A549 (cell line): ENCODE data around the gene SPECC1. TPM values are rescaled to one million over a fixed set of nuclear protein-coding genes. Genes with fewer than 3 reads are reported as not detected.

Experiments used
- CBX8 ChIP-seq: fragments of 200-600 bp; sonication (generic); IDR thresholded peaks from 2 replicates; pipeline ENCODE4 v1.6.1; 2016
- CEBPB ChIP-seq, 2 experiments: fragments of >200 bp in 1 of 2; sonication (Bioruptor Twin) in 1 of 2; formaldehyde crosslinking in 1 of 2; IDR thresholded peaks; 2 replicates each; pipeline ENCODE4 v1.6.1; 2012 to 2016
- CHD2 ChIP-seq: fragments of 150-350 bp; IDR thresholded peaks from 2 replicates; pipeline ENCODE4 v1.6.1; 2014; ENCODE audit warnings: low read length; ENCODE audit not compliant: partially characterized antibody
- CHD4 ChIP-seq: fragments of 200-600 bp; sonication (generic); IDR thresholded peaks from 2 replicates; pipeline ENCODE4 v1.6.1; 2016; ENCODE audit warnings: antibody characterized with exemption, mild to moderate bottlenecking, borderline replicate concordance
- EHF ChIP-seq: fragments of 250-450 bp; sonication (Bioruptor Pico); IDR thresholded peaks from 2 replicates; pipeline ENCODE4 v1.5.0; 2020; ENCODE audit warnings: mild to moderate bottlenecking
- FOSL2 ChIP-seq, 2 experiments: fragments of 450-650 bp in 1 of 2; fragments of >200 bp in 1 of 2; sonication (Bioruptor Twin) in 1 of 2; formaldehyde crosslinking; IDR thresholded peaks; 2 replicates each; pipeline versions ENCODE4 v1.5.0 to v1.6.1; 2016 to 2020; ENCODE audit warnings: mild to moderate bottlenecking in 1 of 2, moderate library complexity in 1 of 2
- GATA3 ChIP-seq: IDR thresholded peaks from 2 replicates; pipeline ENCODE4 v1.6.1; 2012; ENCODE audit warnings: borderline replicate concordance
- HOXA7 ChIP-seq: fragments of 250-450 bp; sonication (Bioruptor Pico); IDR thresholded peaks from 2 replicates; pipeline ENCODE4 v1.5.0; 2020; ENCODE audit warnings: mild to moderate bottlenecking, moderate library complexity
- HOXB13 ChIP-seq: fragments of 250-450 bp; sonication (Bioruptor Pico); IDR thresholded peaks from 2 replicates; pipeline ENCODE4 v1.5.0; 2020; ENCODE audit warnings: low read depth, mild to moderate bottlenecking, moderate library complexity
- HOXB5 ChIP-seq: fragments of 250-450 bp; sonication (Bioruptor Pico); IDR thresholded peaks from 2 replicates; pipeline ENCODE4 v1.5.0; 2020; ENCODE audit warnings: mild to moderate bottlenecking, moderate library complexity
- JUN ChIP-seq, 2 experiments: fragments of >200 bp; sonication (Bioruptor Twin); formaldehyde crosslinking; IDR thresholded peaks; 2 replicates in 1 of 2; 3 replicates in 1 of 2; pipeline ENCODE4 v1.6.1; 2016 to 2017
- KDM1A ChIP-seq: fragments of 200-600 bp; sonication (generic); IDR thresholded peaks from 2 replicates; pipeline ENCODE4 v1.6.1; 2016; ENCODE audit warnings: low read depth, mild to moderate bottlenecking
- KDM5A ChIP-seq: fragments of 200-600 bp; sonication (generic); IDR thresholded peaks from 2 replicates; pipeline ENCODE4 v1.6.1; 2016; ENCODE audit warnings: antibody characterized with exemption, mild to moderate bottlenecking
- NFE2L2 ChIP-seq: fragments of 150-350 bp; conservative IDR thresholded peaks from 2 replicates; pipeline ENCODE4 v1.6.1; 2014; ENCODE audit warnings: low read length
- NPAS2 ChIP-seq: fragments of 250-450 bp; sonication (Bioruptor Pico); IDR thresholded peaks from 2 replicates; pipeline ENCODE4 v1.8.0; 2022; ENCODE audit warnings: mild to moderate bottlenecking, moderate library complexity, borderline replicate concordance
- NR3C1 ChIP-seq: fragments of >200 bp; sonication (Bioruptor Twin); formaldehyde crosslinking; IDR thresholded peaks from 3 replicates; pipeline ENCODE4 v1.6.1; 2017
- PHF8 ChIP-seq: fragments of 200-600 bp; sonication (generic); IDR thresholded peaks from 2 replicates; pipeline ENCODE4 v1.6.1; 2016; ENCODE audit warnings: low read depth, mild to moderate bottlenecking, antibody characterized with exemption, moderate library complexity, borderline replicate concordance
- POLR2AphosphoS2 ChIP-seq: conservative IDR thresholded peaks from 2 replicates; pipeline ENCODE4 v1.6.1; 2012; ENCODE audit warnings: low read length, improper control_type of control experiment, inconsistent platforms
- RAD21 ChIP-seq, 2 experiments: fragments of >200 bp in 1 of 2; sonication (Bioruptor Twin) in 1 of 2; formaldehyde crosslinking in 1 of 2; IDR thresholded peaks in 1 of 2; conservative IDR thresholded peaks in 1 of 2; 2 replicates in 1 of 2; 3 replicates in 1 of 2; pipeline ENCODE4 v1.6.1; 2012 to 2018; ENCODE audit warnings: inconsistent platforms in 1 of 2
- RFX5 ChIP-seq: fragments of 450-650 bp; IDR thresholded peaks from 2 replicates; pipeline ENCODE4 v1.7.1; 2014; ENCODE audit warnings: antibody characterized with exemption, mild to moderate bottlenecking, moderate library complexity
- TFCP2L1 ChIP-seq: fragments of 250-450 bp; sonication (Bioruptor Pico); IDR thresholded peaks from 2 replicates; pipeline ENCODE4 v1.5.0; 2021; ENCODE audit warnings: mild to moderate bottlenecking
- TP53 ChIP-seq: fragments of 250-450 bp; sonication (Bioruptor Pico); IDR thresholded peaks from 2 replicates; pipeline ENCODE4 v1.5.0; 2021; ENCODE audit warnings: mild to moderate bottlenecking, moderate library complexity
- ZFP36 ChIP-seq: fragments of 450-650 bp; IDR thresholded peaks from 2 replicates; pipeline ENCODE4 v1.6.1; 2014; ENCODE audit warnings: borderline replicate concordance; ENCODE audit not compliant: partially characterized antibody
- ZSCAN20 ChIP-seq: fragments of 250-450 bp; sonication (Bioruptor Pico); IDR thresholded peaks from 2 replicates; pipeline ENCODE4 v1.8.0; 2022; ENCODE audit warnings: mild to moderate bottlenecking, moderate library complexity
- polyA plus RNA-seq, 4 experiments: library from polyadenylated mRNA; depleted of rRNA in 3 of 4; stranded (reverse); fragments of >200 nt; fragmentation: RNase III in 1 of 4; extraction: RNeasy Plus Mini Kit Qiagen cat#74134 plus additional on column Dnase treatment in 1 of 4; gene quantifications; 2 replicates in 3 of 4; 3 replicates in 1 of 4; pipeline ENCODE4 v1.2.3, GENCODE V29; 2011 to 2017
- TF ChIP-seq, protein P1 (sequence below): fragments of 250-450 bp; sonication (Bioruptor Pico); IDR thresholded peaks from 2 replicates; pipeline ENCODE4 v1.5.0; 2020; ENCODE audit warnings: low read depth, mild to moderate bottlenecking, moderate library complexity
- TF ChIP-seq, protein P2 (sequence below): fragments of 200-600 bp; sonication (generic); IDR thresholded peaks from 2 replicates; pipeline ENCODE4 v1.6.1; 2016; ENCODE audit warnings: antibody characterized with exemption, mild to moderate bottlenecking, moderate library complexity
- TF ChIP-seq, protein P3 (sequence below): IDR thresholded peaks from 2 replicates; pipeline ENCODE4 v1.6.1; 2012
- TF ChIP-seq, protein P4 (sequence below): IDR thresholded peaks from 2 replicates; pipeline ENCODE4 v1.6.1; 2012

The SPECC1 gene
- polyA plus RNA-seq, 2 of the 4 experiments (the other 2 are of a cell fraction), result 45.1 to 66.2 TPM

DNA sequence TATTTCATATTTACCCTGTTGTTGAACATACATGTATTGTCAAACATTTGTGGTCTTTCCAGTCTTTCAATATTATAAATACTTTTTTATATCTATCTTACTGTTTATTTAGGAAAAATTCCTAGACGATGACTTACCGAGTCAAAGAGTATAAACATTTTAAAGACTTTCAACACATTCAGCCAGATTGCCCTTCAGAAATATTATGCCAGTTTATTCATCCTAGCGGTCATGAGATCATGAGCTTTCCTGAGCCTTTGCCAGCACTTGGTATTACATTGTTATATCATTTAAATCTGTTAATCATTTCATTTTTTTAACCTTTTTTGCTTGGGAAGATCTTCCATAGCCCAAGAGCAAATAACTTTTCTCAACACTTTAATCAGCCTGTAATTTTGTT lies 197.4 kb downstream of the SPECC1 start (continued):
- no peak for TF ChIP-seq ZSCAN20 (CRISPR knock-in tag)
- TF ChIP-seq TP53 (CRISPR knock-in tag), result no peak
- no peak for TF ChIP-seq EHF
- TF ChIP-seq TFCP2L1, result no peak
- TF ChIP-seq CHD2, result no peak
- TF ChIP-seq, protein P1, sequence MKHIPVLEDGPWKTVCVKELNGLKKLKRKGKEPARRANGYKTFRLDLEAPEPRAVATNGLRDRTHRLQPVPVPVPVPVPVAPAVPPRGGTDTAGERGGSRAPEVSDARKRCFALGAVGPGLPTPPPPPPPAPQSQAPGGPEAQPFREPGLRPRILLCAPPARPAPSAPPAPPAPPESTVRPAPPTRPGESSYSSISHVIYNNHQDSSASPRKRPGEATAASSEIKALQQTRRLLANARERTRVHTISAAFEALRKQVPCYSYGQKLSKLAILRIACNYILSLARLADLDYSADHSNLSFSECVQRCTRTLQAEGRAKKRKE (CRISPR knock-in tag), result no peak
- TF ChIP-seq RFX5, result no peak
- TF ChIP-seq CEBPB (IDR thresholded peaks at IDR 0.05), result peak; percentile 71 to 72
- TF ChIP-seq NFE2L2, result no peak
- no peak for TF ChIP-seq KDM1A
- peak; percentile 46; the same call in 1 of the 2 replicates for TF ChIP-seq GATA3
- TF ChIP-seq CHD4, result no peak
- TF ChIP-seq, protein P2, sequence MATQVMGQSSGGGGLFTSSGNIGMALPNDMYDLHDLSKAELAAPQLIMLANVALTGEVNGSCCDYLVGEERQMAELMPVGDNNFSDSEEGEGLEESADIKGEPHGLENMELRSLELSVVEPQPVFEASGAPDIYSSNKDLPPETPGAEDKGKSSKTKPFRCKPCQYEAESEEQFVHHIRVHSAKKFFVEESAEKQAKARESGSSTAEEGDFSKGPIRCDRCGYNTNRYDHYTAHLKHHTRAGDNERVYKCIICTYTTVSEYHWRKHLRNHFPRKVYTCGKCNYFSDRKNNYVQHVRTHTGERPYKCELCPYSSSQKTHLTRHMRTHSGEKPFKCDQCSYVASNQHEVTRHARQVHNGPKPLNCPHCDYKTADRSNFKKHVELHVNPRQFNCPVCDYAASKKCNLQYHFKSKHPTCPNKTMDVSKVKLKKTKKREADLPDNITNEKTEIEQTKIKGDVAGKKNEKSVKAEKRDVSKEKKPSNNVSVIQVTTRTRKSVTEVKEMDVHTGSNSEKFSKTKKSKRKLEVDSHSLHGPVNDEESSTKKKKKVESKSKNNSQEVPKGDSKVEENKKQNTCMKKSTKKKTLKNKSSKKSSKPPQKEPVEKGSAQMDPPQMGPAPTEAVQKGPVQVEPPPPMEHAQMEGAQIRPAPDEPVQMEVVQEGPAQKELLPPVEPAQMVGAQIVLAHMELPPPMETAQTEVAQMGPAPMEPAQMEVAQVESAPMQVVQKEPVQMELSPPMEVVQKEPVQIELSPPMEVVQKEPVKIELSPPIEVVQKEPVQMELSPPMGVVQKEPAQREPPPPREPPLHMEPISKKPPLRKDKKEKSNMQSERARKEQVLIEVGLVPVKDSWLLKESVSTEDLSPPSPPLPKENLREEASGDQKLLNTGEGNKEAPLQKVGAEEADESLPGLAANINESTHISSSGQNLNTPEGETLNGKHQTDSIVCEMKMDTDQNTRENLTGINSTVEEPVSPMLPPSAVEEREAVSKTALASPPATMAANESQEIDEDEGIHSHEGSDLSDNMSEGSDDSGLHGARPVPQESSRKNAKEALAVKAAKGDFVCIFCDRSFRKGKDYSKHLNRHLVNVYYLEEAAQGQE, result no peak
- TF ChIP-seq, protein P3, sequence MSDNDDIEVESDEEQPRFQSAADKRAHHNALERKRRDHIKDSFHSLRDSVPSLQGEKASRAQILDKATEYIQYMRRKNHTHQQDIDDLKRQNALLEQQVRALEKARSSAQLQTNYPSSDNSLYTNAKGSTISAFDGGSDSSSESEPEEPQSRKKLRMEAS, result no peak
- no peak for TF ChIP-seq NPAS2 (CRISPR knock-in tag)
- no peak for TF ChIP-seq NR3C1
- TF ChIP-seq RAD21 (conservative IDR thresholded peaks at IDR 0.05 in 1 of 2, IDR thresholded peaks at IDR 0.05 in 1 of 2), result 0 out of 5 replicates have a peak, but pooled peaks of 1 of the 2 experiments have one; percentile 19
- TF ChIP-seq POLR2AphosphoS2, result no peak
- TF ChIP-seq ZFP36, result no peak
- TF ChIP-seq, protein P4, sequence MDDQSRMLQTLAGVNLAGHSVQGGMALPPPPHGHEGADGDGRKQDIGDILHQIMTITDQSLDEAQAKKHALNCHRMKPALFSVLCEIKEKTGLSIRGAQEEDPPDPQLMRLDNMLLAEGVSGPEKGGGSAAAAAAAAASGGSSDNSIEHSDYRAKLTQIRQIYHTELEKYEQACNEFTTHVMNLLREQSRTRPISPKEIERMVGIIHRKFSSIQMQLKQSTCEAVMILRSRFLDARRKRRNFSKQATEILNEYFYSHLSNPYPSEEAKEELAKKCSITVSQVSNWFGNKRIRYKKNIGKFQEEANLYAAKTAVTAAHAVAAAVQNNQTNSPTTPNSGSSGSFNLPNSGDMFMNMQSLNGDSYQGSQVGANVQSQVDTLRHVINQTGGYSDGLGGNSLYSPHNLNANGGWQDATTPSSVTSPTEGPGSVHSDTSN, result no peak
- no peak for TF ChIP-seq KDM5A
- no peak for TF ChIP-seq HOXB5 (CRISPR knock-in tag)
- no peak for TF ChIP-seq CBX8
- peak; percentile 59 to 93; a peak in 4 of 5 replicates for TF ChIP-seq JUN (IDR thresholded peaks at IDR 0.05)
- peak; percentile 79 for TF ChIP-seq FOSL2 (IDR thresholded peaks at IDR 0.05)
- TF ChIP-seq FOSL2 (CRISPR knock-in tag; IDR thresholded peaks at IDR 0.05), result peak; percentile 82
- no peak for TF ChIP-seq HOXA7 (CRISPR knock-in tag)
- TF ChIP-seq HOXB13 (CRISPR knock-in tag), result no peak
- no peak for TF ChIP-seq PHF8
- TF ChIP-seq, all 56 proteins: peak for 9
